HG03135 (cell line): ENCODE data around the gene LRRC4C.
"Not testable (repeated sequence)": the region's sequence is repeated elsewhere in the genome, so short reads cannot be mapped to it uniquely, and the experiment has no call there.

Experiments used
- ATAC-seq: cut with Tn5 transposase; IDR thresholded peaks from one replicate; pipeline ENCODE4 v1.9.1; 2021; ENCODE audit warnings: mild to moderate bottlenecking, moderate library complexity; ENCODE audit not compliant: unreplicated experiment

Gene LRRC4C

GRCh38 chr11:40268551-40268950 is 1190.9 kb downstream of the LRRC4C start:
- ATAC-seq, result no peak

- ATAC-seq, result no peak
Observed at GRCh38 chr11:40255457-40255856, 1204.0 kb downstream of the LRRC4C start.

- ATAC-seq, result no peak
Observed at GRCh38 chr11:40253166-40253565, 1206.3 kb downstream of the LRRC4C start.

- no peak for ATAC-seq
Observed at GRCh38 chr11:40252236-40252635, 1207.2 kb downstream of the LRRC4C start.

- no peak for ATAC-seq
Observed at GRCh38 chr11:40246983-40247382, 1212.5 kb downstream of the LRRC4C start.

GRCh38 chr11:40241524-40242051 is 1217.9 kb downstream of the LRRC4C start:
- peak; percentile 96 for ATAC-seq

- no peak for ATAC-seq
Observed at GRCh38 chr11:40240284-40240683, 1219.2 kb downstream of the LRRC4C start.

GRCh38 chr11:40236526-40236925 is 1222.9 kb downstream of the LRRC4C start:
- ATAC-seq, result no peak

- no peak for ATAC-seq
Observed at GRCh38 chr11:40235841-40236240, 1223.6 kb downstream of the LRRC4C start.

- ATAC-seq, result no peak
Observed at GRCh38 chr11:40230821-40231220, 1228.6 kb downstream of the LRRC4C start.

- no peak for ATAC-seq
Observed at GRCh38 chr11:40228662-40229061, 1230.8 kb downstream of the LRRC4C start.

- peak; percentile 84 for ATAC-seq
Observed at GRCh38 chr11:40227730-40228129, 1231.7 kb downstream of the LRRC4C start.

GRCh38 chr11:40226654-40227053 is 1232.8 kb downstream of the LRRC4C start:
- ATAC-seq, result no peak

- ATAC-seq, result no peak
Observed at GRCh38 chr11:40223596-40224330, 1235.7 kb downstream of the LRRC4C start.

- ATAC-seq, result no peak
Observed at GRCh38 chr11:40219401-40219800, 1240.1 kb downstream of the LRRC4C start.

- no peak for ATAC-seq
Observed at GRCh38 chr11:40215556-40215955, 1243.9 kb downstream of the LRRC4C start.

GRCh38 chr11:40207416-40207815 is 1252.0 kb downstream of the LRRC4C start:
- ATAC-seq, result no peak

GRCh38 chr11:40204228-40204627 is 1255.2 kb downstream of the LRRC4C start:
- no peak for ATAC-seq

- ATAC-seq, result no peak
Observed at GRCh38 chr11:40203606-40204005, 1255.8 kb downstream of the LRRC4C start.

GRCh38 chr11:40202589-40203270 is 1256.7 kb downstream of the LRRC4C start:
- no peak for ATAC-seq

GRCh38 chr11:40192590-40192989 is 1266.9 kb downstream of the LRRC4C start:
- not testable (repeated sequence) for ATAC-seq

- ATAC-seq, result no peak
Observed at GRCh38 chr11:40190294-40190693, 1269.2 kb downstream of the LRRC4C start.
